ENCODE results near the gene IFI16.
A peak's percentile ranks its signal among the peaks of the same experiment; 100 is the strongest.
"Not testable (repeated sequence)": the region's sequence is repeated elsewhere in the genome, so short reads cannot be mapped to it uniquely, and the experiment has no call there.

Gene IFI16

DNA sequence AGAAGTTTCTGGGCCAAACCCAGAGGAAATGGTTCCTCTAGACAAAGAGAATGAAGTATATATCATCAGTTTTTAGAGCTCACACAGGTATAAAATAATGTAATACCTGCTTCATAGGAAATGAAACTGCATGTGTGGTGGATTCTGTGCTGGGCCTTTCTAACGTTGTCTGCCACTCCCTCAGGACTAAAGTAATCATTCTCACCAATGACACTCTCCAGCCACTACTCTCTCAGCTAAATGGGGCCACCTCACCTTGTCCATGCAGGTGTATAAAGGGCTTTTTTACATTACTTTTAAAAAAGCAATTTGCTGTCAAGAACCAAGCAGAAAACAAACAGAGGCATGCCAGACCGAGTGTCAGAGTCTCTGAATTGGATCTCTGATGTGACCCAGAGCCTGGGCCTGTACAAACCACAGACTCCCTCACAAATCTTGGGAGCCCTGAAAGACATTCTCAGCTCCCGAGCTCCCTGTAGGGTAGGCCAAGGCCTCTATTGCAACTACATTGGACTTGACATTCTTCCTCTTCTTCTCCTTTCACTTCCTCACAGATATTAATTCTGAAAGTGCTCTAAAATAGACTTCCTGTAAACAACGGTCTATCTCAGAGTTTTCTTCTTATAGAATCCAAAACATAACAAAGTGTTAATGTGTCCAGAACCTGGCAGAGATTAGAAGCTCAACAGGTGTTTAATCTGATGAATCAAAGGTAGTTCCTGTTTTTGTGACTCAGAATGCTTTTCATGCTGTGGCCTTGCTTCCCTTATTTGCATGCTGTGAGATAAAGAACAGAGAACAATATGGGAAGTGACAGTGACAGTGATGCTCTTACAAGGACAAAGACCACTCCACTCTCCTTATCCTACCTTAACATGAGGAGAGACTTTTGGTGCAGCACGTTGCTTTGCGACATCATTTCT lies 58.3 kb downstream of the IFI16 start:
- DNase-seq, result no peak

DNA sequence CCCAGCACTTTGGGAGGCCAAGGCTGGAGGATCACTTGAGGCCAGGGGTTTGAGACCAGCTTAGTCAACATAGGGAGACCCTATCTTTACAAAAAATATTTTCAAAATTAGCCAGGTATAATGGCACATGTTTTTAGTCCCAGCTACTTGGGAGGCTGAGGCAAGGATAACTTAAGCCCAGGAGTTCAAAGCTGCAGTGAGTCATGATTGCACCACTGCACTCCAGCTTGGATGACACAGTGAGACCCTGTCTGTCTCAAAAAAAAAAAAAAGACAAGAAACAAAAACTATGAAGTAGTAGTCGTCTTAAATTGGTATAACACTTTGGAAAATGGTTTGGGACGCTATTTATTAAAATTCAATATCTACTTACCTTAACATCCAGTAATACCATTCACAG lies 59.2 kb downstream of the IFI16 start:
- no peak for DNase-seq

DNA sequence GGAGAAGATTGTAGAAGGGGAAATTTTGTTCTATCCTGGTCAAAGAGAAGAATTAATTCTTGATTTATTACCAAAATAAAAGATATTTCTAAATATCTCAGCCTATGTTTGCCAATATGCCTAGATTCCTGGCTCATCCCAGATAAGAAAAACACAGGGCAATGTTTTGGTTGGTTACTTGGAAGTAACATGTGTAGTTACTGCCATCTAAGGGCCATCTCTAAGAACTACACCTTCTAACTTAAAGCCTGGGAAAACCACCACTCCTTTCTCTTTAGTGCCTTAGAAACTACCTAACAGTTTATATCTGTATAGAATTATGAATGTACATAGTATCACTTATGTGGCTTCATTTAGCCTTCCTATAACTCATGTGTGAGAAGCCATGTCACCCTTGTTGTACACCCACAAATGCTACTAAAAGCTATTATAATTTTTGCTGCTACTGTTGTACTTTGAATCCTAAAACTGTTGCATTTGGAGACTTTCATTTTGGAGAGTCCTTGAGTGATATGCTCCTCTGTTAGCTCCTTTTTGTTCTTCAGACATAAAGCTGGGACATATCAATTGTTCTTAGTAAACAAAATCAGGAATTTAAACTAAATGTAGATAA lies 62.4 kb downstream of the IFI16 start:
- DNase-seq, result no peak

DNA sequence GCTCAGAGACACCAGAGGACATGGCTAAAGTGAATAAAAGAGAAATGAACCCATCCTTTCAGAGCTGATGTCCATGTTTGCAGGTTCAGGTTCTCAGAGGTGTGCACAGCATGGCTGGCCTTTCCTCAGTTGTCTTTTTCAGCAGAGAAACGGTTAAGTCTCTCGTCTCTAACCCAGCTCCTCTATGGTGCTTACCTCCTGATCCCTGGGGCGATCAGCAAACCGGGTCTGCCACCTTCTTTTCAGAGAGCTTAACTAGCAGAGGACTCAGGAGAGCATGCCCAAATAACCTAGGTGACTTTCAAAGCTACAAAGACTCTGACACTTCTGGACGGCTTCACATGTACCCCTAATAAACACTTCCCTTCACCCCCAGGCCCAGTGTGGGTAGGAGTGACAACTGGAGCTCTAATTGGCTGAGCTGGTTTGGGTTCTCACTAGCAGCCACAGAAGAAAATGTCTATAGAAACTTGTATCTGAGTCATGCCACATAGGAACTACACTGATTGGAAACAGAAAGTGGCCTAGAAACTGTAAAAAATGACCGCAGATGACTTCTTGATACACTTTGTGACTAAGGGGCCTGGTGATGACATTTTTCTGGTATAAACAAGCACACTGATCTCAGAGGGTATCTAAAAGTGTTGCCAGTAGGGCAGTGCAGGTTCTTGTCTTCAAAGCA lies 66.9 kb downstream of the IFI16 start, which contains the start of gene AIM2:
TSS of gene AIM2 (minus strand) at position 329 of the 682 bp plus-strand sequence. CDS start 3,267 bp downstream, outside the sequence.
- DNase-seq, result peak; percentile 23 to 36 (median 24)

DNA sequence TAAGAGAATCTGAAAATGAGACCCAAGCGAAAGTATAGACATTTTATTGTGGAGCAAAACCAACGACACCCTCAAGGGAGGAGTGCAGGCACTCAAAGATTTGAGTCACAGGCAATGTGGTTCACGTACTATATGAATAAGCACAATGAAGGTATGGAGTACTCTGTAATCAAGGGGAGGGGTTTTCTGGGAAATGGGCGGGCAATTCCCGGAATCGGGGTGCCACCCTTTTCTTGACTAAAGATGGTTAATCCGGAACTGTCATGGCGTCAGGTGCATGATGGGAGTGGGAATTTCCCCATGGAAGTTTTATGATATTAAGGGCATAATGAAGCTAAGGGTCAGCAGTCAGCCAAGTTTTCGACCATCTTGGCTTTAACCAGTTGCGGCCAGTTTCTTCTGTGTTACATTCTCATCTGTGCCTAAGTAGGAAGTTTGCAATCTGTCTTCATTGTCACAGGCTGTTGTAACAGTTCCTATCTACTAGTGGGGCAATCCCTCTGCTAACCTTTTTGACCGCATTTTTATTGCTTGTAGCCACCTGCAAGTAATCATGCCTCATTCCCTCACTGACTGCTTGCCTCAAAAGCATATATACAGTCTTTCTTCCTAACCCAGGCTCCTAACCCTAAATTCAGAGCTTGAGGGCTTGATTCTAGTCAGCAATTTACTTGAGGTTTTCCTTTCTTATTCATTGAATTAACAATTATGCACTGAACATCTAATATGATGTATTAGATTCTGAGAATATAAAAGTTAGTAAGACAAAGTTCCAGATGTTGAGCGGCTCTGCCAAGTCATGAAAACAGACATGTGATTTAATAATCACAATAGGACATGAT lies 67.6 kb downstream of the IFI16 start:
- peak; percentile 77 to 99 (median 88) for DNase-seq

DNA sequence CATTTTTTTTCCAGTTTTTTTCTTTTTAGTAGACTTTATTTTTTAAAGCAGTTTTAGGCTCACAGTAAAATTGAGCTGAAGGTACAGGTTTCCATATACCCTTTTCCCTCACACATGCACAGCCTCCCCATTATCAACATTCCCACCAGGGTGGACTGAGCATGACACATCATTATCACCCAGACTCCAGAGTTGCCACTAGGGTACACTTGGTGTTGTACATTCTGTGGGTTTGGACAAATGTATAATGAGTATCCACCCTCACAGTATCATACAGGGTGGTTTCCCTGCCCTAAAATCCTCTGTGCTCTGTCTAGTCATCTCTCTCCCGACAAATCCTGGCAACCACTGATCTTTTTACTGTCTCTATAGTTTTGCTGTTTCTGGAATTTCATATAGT lies 69.8 kb downstream of the IFI16 start:
- no peak for DNase-seq

DNA sequence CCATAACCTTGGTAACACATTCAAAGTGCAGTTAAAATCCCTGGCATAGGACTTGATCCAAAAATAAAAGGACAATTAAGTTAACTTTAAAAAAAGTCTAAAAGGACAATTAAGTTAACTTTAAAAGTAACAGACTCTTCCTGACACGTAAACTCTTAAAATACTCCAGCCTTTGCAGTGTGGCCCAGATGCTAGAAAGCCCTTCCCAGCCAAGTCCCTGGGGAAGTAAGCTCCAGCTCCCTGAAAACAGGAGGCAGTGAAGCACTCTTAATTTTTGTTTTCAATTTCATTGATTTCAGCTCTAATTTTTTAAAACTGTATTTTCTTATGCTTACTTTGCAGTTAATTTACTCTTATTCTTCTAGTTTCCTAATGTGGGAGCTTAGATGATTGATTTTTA lies 71.9 kb downstream of the IFI16 start:
- DNase-seq, result no peak

DNA sequence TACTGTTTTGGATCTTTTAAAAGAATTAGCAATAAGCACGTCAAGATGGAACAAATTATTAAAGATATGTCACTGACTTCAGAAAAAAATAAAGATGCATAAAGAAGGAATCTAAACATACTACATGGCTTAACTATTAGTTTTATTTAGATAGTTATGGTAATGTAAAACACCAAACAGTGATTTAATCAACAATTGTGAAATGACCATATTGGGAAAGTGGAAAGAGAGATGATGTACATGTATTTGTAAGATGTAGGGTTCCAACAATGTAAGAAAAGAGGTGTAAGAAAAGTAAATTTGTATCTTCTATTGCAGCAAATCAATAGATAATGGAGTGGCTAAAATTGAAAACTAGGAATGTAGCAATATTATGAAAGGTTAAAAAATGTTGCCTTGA lies 73.3 kb downstream of the IFI16 start:
- DNase-seq, result no peak

DNA sequence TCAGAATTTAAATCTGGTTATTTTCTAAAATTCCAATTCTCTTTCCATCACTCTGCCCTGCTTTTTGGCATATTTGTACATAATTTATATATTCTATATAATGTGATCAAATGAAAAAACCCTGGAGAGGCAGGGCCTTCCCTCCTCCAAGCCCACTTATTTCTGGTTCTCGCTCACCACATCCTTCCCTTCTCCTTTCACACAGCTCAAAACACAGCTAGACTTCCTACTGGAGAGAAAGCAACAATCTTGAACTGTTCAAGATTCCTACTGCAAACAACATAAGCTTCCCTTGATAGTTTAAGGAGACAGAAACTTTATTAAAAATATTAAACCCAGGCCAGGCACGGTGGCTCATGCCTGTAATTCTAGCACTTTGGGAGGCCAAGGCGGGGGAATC lies 74.4 kb downstream of the IFI16 start:
- DNase-seq, result no peak

DNA sequence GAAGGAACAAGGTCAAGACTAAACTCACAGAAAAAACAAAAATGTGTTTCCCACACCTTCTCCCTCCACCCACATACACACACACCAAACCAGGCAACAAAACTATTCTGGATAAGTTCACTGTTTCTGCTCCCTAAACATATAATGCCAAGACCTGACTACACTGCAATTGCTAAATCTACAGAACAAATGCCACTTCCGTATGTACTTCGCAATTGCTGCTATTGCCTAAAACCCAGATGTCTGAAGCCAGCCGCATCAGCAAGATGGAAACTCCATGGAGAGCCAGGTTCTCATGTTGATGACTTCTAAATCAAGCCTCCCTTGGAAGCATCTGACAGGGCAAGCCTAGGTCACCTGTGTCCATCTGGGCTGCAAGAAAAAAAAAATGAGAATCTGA lies 75.2 kb downstream of the IFI16 start:
- DNase-seq, result no peak

DNA sequence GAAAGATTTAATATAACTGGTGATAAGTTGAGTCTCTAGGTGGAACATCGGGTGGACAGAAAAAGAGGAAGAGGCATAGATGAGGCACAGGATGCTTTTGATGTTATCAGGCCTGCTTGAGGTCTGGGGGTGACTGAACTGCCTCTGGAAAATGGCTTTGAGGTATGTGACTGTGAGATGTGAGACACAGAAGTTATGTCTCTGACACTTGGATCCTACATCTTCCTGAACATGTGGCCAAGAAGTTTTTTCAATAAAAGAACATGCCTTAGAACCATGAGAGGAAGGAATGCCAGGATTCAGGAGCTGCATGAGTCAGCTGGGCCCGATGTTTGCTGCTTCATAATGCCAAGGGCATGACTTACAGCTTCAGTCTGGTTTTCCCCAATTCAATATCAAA lies 78.3 kb downstream of the IFI16 start:
- DNase-seq, result no peak

DNA sequence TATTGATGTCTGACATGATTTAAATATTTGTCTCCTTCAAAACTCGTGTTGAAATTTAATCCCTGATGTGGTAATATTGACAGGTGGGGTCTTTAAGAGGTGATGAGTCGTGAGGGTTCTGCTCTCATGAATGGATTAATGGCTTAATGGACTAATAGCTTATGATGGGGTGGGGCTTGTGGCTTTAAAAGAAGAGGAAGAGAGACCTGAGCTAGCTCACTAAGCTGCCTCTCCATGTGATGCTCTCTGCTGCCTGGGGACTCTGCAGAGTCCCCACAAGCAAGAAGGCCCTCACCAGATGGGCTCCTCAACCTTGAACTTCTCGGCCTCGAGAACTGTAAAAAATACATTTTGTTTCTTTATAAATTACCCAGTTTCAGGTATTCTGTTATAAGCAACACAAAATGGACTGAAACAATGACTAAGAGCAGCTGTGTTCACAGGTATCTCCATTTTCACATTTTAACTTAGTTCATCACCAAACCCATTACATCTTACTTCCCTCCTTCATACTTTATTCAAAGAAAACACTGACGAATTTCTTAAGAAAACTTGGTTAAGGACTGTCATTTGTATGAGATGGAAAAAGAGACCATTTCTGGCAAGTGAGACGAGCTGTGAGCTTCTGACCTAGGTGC lies 79.0 kb downstream of the IFI16 start:
- DNase-seq, result no peak

DNA sequence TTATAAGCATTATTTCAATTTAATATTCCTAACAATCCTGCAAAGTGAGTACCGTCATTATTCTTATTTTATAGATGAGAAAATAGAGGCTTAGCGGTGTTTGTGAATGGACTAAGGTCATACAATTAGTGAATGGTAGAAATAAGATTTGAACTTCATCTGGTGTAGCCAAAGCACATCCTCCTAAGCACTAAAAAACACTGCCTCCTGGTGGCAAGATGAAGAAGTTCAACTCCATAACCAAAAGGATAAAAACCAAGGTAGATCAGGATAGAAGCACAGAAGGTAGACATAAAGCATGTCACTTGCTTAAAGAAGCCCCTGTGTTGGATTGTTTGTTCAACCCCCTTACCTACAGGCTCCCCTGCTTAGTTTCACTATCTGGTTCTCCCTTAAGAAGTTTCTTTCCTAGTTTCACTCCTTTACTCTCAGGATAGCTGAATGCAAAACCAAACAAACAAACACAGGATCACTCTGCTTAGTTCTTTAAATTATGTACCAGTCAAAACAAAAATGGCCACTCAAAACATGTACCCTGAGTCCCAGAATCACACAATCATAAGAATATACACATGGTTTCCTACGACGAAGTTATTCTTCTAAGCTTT lies 79.6 kb downstream of the IFI16 start:
- no peak for DNase-seq

DNA sequence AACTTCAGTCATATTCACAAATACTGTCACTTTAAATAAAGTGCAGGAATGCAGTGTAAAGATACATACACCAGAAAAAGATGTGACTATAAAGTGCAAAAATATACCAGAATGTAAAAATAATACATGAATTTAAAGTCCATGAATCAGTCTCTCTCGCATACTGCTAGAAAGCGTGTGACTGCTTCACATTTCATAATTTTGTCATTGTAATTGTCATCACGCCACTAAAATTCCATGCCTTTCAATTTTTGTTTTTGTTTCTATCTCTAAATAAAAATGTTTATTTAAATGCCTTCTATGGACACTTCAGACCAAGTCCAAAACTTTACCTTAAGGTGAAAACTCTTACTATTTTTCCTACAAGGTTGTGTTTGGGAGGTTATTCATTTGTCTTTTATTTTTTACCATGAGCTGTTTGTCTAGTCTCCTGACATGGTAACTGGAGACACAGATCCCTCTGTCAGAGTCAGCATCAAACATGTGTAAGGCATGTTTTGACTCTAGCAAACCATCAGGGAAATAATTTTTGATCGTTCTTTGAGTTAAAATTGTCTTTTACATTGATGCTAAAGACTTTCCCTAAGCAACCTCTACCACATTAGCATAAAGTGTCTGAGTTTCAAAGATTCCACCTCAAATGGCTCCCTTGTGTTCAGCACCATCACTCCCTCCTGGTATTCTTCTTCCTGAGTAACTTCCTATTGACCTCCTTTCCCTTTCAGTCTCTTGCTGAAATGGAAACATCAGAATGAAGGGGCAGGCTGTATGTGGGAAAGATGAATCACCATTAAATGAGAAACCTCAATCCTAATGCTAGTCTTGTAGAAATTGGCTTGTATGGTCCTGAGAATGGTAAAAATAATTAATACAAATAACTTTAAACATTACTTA lies 80.8 kb downstream of the IFI16 start:
- DNase-seq, result no peak

DNA sequence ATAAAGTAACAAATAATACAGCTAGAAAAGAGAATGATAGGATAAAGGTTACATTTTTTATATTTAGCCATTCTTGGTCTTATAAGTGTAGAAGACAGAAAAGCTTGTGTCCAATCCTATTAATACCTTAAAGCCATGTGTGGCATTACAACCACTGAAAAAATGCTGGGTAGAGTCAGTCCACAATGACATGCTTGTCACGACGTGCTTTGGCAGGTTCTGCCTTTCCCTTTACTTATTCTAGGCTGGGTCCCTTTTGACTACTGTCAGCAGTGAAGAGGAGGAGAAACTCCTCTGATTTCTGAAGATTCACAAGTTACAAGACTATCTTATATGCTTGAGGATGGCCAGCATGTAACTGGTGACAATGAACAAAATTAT lies 81.5 kb downstream of the IFI16 start:
- no peak for DNase-seq

DNA sequence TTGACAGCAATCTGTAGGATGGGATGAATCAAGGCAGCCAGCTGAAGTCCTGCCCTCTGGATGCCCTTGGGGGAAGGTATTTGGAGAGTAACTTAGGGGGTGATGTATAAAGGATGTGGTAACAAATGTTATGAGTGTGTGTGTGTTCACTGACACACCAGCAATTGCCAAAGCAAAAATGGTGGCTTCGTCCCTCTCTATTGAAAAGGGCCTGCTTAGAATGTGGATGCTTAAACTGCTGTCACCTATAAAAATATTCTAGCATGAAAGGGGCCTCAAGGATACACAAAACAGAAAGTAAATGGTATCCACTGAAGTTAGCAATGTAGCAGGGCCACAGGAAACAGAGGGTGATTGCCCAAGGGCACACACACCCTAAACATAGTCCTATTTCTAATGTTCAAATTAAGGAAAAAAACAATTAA lies 81.9 kb downstream of the IFI16 start:
- DNase-seq, result no peak

DNA sequence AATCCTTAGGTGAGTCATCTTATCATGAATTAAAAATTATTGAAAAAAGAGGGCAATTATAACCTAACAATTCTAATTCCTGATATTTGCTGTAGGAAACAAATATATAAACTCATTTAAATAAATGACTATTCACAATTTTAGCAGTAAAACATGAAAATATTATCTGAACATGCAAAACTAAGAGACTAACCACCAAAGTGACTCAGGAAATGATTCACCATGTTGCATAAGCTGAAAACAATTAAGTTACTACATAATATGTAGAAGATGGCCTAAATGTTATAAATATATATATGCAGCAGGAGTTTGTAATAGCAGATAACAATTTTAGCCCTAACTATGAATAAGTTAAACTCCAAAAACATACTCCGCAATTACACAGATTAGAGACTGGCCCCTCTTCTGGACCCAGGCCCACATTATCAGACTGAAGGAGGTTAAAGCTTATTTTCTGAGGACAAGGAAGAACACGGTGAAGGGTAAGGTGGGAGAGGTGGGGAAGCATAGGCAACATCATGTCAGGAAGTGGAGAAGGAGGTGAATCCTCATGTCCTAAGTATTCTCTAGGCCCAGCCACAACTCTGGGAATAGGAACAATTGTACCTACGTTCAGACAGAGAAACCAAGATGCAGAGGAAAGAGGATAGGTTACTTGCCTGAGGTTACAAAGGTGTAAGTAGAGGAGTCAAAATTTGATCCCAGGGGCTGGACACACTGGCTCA lies 82.5 kb downstream of the IFI16 start:
- no peak for DNase-seq

DNA sequence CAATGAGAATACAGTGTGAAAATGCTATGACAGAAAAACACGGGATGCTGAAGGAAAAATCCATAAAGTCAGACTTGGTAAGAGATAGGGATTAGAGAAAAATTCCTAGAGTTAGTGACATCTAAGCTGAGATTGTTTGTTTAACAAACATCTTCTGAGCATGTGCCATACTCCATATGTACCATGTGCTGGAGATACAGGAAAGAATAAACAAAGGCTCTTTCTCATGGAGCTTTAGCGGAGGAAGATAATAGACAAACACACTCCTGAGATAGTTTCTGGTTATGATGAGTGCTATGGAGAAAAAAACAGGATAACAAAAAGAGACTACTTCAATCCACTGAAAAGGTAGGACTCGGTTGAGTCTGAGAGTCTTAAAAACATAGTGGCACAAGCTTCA lies 88.9 kb downstream of the IFI16 start:
- DNase-seq, result no peak

DNA sequence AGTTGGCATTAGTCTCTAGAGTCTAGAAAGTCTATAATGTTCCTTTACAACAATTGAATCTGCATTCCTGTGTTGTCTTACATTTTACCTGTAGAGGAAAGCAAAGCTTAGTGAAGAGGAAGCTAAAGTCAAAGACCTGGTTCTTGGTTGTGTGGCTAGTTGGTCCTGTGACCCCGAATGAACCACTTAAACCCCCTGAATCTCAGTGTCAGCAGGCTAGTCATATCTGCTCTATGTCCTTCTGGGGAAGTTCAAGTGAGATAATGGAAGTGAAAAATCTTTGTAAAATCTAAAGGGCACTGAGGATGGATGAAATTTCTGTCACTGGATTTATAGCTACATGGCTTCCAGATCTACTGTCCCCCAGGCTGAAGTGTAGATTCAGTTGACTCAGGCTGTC lies 90.9 kb downstream of the IFI16 start:
- DNase-seq, result no peak

DNA sequence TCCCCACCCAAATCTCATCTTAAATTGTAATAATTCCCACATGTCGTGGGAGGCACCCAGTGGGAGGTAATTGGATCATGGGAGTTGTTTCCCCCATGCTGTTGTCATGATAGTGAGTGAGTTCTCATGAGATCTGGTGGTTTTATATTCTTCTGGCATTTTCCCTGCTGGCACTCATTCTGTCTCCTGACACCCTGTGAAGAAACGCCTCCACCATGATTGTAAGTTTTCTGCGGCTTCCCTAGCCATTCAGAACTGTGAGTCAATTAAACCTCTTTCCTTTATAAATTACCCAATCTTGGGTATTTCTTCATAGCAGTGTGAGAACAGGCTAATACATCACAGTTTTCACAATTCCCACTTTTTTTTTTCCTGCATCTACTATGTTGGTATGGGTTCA lies 93.3 kb downstream of the IFI16 start:
- DNase-seq, result not testable (repeated sequence)
